Measurements from ENCODE around the gene FN3K. TPM values are rescaled to one million over a fixed set of nuclear protein-coding genes. Genes with fewer than 3 reads are reported as not detected.

FN3K gene
- total RNA-seq, 1 experiment from 2014 or later, result 0.98 TPM

DNA sequence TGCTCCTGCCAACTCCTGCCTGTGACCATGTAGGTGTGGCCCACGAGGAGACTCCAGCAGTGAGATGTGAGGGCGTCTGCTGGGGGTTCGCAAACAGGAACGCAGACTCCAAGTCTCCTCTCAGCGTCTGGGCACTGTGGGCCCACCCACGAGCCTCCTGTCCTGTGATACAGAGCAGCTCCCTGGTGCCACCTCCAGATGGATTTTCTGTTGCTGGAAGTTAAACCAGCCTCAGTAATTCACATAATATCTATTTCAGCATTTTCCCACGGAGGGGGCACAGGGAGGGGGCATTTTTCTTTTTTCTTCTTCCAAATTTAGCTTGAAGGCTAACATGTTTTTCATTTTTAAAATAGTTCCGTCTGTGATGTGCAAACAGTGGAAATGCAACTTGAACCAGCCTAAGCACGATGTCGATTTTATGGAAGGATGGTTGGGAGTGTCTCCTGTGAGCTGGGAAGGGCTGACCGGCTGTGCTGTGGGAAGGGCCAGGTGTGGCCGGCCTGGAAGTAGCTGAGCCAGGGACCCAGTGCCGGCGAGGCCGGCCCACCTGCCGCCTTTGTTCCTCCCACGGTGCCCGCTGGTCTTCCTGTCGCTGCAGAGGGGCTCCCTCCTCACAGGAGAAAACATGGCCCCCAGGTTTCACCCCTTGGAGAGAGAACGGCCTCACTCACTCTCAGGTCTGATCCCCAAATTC lies 33.0 kb upstream of the FN3K start:
- in situ Hi-C loops (cut with HindIII; ENCODE audit: low pct_unique_long_range_greater_than_20kb, low sequenced_read_pairs), result no loop called here
- no peak for DNase-seq (ENCODE audit: low read depth)

GRCh38 chr17:82703036-82703745 lies 32.2 kb upstream of the FN3K start:
- in situ Hi-C loops (cut with HindIII; ENCODE audit: low pct_unique_long_range_greater_than_20kb, low sequenced_read_pairs), result no loop called here
- DNase-seq (ENCODE audit: low read depth), result no peak

DNA sequence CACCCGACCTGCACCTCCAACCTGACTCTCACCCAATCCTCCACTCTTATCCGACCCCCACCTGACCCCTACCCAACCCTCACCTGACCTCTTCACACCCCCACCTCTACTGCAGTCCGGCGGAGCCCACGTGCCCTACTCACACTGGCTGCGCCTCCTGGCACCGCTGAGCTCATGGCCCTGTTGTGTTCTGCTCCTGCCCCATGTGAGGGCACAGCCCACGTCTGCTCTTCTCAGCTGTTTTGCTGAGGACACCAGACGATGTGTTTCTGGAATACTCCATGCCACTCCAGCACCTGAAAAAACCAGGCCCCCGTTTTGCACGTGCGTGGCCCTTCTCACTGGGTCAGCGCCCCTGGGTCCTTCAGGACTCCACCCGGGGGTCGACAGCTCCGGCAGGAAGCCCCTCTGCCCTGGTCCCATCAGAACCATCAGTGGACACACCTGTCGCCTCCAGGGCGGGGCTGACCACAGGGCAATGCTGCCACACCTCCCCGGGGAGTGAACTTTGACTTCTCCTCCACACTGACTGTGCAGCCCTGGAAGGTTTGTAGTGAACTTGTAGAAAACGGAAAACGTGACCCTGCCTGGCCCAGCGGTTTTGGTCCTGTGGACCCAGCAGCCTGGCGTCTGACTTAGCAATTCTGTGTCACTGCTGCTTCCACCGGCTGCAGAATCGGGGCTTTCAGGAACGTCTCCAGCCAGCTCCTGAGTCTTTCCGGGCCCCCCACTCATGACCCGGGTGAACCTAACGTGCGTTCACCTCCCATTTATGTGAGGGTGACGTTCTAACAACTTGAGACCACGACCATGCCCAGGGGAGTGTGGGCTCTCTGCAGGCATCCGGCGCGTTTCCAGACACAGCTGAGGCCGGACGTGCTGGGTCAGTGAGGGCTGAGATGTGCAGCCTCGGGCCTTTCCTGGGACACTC lies 31.2 kb upstream of the FN3K start:
- in situ Hi-C loops (cut with HindIII; ENCODE audit: low pct_unique_long_range_greater_than_20kb, low sequenced_read_pairs), result no loop called here
- DNase-seq (ENCODE audit: low read depth), result no peak

- DNase-seq (ENCODE audit: low read depth), result no peak
- in situ Hi-C loops (cut with HindIII; ENCODE audit: low pct_unique_long_range_greater_than_20kb, low sequenced_read_pairs), result no loop called here
Measured at GRCh38 chr17:82704886-82705285, 30.5 kb upstream of the FN3K start.

GRCh38 chr17:82705756-82706155 lies 29.7 kb upstream of the FN3K start:
- in situ Hi-C loops (cut with HindIII; ENCODE audit: low pct_unique_long_range_greater_than_20kb, low sequenced_read_pairs), result no loop called here

GRCh38 chr17:82709024-82709675 lies 26.3 kb upstream of the FN3K start:
- DNase-seq (ENCODE audit: low read depth), result no peak
- in situ Hi-C loops (cut with HindIII; ENCODE audit: low pct_unique_long_range_greater_than_20kb, low sequenced_read_pairs), result no loop called here

More at GRCh38 chr17:82705756-82706155, 29.7 kb upstream of the FN3K start:
- no peak for DNase-seq (ENCODE audit: low read depth)

DNA sequence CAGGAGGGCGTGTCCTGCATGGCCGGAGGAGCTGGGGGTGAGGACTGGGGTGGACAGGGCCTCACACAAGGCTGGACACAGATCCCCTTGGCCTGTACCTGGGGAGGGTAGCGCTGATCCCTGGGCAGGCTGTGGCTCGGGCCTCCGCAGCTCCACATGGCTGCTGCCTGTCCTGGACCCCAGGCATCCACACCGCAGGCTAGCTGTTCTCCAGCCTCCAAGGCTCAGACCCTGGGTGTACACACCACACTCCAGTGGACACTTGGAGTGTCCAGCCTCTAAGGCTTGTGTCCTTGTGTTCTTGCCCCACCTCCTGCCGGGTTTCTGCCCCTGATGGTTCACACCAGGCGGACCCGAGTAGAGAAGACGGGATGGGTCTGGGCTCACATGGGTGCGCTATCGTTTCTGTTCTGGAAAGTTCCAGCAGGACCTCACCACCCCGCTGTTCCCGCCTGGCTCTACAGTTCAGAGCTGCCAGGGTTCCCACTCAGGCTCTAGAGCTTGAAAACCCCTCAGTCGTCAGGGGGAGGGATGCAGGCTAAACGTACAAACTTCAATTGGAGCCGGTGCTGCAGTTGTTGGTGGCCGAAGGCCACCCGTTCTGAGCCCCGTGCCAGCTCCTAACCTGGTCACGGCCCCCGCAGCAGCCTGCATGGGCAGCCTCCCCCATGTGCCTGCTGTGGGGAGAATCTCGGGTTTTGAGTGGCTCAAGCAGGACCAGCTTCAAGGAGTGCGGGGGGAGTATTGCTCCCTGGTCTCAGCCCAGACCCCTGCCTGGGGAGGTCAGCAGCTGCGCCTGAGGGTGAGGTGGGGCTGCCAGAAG lies 25.5 kb upstream of the FN3K start:
- no peak for DNase-seq (ENCODE audit: low read depth)
- in situ Hi-C loops (cut with HindIII; ENCODE audit: low pct_unique_long_range_greater_than_20kb, low sequenced_read_pairs), result no loop called here

DNA sequence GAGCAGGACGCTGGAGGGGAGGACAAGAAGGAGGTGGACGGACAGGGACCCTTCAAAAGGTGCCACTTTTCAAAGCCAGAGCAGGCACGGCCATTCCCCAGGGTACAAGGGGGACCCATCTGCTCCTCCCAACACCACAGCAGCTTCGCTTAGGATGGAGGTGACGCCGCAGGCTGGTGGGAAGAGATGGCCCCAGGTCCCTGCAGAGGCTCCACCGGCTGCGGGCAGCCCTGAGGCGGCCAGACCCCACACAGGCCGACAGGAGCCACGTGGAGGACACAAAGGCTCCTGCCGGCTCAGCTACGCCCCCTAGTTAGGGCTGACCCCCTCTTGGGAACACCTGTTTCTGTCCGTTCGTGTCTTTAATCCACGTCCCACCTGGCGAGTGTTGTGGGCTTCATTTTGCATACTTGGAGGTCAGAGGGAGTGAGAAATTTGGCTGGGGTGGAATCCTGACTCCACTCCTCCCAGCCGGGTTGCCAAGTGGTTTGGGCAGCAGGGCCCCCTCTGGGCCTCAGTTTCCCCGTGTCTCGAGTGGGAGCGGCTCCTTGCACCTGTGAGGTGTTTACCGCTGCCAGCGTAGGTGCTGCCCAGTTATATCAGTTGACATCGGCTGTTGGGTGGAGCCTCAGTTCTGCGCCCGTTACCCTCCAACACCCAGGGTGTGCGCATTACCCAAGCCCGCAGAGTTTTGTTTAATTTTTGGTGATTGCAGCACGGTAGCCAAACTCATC lies 24.7 kb upstream of the FN3K start:
- DNase-seq (ENCODE audit: low read depth), result no peak
- in situ Hi-C loops (cut with HindIII; ENCODE audit: low pct_unique_long_range_greater_than_20kb, low sequenced_read_pairs), result no loop called here

DNA sequence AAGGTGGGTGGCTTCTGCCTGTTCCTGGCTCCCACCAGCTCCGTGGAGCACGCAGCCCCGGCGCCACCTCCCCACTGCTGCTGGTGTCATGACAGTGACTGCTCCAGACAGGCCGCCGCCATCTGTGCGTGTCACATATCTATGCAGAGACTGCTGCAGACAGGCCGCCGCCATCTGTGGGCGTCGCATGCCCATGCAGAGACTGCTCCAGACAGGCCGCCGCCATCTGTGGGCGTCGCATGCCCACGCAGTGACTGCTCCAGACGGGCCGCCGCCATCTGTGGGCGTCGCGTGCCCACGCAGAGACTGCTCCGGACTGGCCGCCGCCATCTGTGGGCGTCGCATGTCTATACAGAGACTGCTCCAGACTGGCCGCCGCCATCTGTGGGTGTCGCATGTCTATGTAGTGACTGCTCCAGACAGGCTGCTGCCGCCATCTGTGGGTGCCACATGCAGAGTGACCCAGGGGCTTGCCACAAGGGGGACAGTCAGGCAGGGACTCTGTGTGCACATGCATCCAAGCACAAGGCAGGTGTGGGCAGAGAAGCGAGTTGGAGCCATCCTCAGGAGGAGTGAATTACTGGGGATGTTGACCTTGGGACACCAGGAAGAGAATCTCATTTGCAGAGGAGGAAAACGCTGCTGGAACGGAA lies 22.2 kb upstream of the FN3K start:
- no peak for DNase-seq (ENCODE audit: low read depth)
- in situ Hi-C loops (cut with HindIII; ENCODE audit: low pct_unique_long_range_greater_than_20kb, low sequenced_read_pairs), result no loop called here

- in situ Hi-C loops (cut with HindIII; ENCODE audit: low pct_unique_long_range_greater_than_20kb, low sequenced_read_pairs), result no loop called here
- peak; percentile 53 for DNase-seq (ENCODE audit: low read depth)
Measured at GRCh38 chr17:82716203-82717010, 19.0 kb upstream of the FN3K start, which contains the start of gene FN3KRP. FN3KRP (plus strand) TSS chr17:82716706; CDS start chr17:82716756, 50 bp downstream.

DNA sequence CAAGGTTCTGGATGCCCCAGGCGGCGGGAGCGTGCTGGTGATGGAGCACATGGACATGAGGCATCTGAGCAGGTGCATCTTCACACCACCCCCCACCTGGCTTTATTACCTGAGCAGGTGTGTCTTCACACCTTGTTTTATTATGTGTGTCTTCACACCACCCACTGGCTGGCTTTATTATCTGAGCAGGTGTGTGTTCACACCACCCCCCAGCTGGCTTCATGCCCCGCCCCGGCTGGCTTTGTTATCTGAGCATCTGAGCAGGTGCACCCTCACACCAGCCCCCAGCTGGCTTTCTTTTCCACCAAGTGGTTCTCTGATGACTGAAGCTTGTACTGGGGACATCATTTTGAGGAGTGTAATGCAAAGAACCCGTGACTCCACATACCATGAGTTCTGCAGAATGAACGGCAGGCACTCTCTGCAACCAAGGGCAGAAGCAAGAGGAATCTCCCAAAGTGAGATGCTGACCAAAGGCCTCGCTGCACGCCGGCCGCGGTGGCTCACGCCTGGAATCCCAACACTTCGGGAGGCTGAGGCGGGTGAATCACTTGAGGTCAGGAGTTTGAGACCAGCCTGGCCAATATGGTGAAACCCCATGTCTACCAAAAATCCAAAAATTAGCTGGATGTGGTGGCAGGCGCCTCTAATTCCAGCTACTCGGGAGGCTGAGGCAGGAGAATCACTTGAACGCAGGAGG lies 16.3 kb upstream of the FN3K start:
- DNase-seq (ENCODE audit: low read depth), result no peak
- in situ Hi-C loops (cut with HindIII; ENCODE audit: low pct_unique_long_range_greater_than_20kb, low sequenced_read_pairs), result no loop called here

- in situ Hi-C loops (cut with HindIII; ENCODE audit: low pct_unique_long_range_greater_than_20kb, low sequenced_read_pairs), result no loop called here
- no peak for DNase-seq (ENCODE audit: low read depth)
Measured at GRCh38 chr17:82720204-82720603, 15.2 kb upstream of the FN3K start.

DNA sequence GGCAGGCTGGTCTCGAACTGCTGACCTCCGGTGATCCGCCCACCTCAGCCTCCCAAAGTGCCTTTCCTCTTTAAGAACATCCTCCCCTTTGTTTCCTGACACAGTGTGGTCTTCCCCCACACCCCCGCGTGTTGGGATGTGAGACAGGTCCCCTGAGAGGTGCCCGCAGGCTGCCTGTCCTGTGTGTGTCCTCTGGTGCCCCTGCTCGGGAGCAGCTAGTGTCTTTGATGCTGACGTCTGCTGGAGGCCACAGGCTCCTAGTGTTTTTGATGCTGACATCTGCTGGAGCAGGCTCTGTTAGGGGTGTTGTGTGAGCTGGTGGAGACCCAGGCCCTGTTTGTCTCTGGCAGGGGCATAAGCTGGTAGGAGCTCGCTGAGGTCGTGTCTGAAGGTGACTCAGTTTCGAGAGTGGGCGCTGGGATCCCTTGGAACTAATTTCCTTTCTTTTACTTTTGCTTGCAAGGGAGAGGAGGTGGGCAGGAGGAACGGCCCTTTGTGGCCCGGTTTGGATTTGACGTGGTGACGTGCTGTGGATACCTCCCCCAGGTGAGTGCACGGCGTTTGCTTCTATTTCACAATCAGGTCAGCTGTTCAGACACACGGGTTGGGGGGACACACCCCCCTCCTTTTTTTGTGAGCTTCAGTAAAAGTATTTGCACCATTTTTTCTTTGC lies 12.9 kb upstream of the FN3K start:
- DNase-seq (ENCODE audit: low read depth), result no peak

GRCh38 chr17:82723169-82723807 lies 12.1 kb upstream of the FN3K start:
- DNase-seq (ENCODE audit: low read depth), result no peak
- in situ Hi-C loops (cut with HindIII; ENCODE audit: low pct_unique_long_range_greater_than_20kb, low sequenced_read_pairs), result no loop called here

More for the DNA sequence above, 12.9 kb upstream of the FN3K start:
- in situ Hi-C loops (cut with HindIII; ENCODE audit: low pct_unique_long_range_greater_than_20kb, low sequenced_read_pairs), result no loop called here
